Upper lobe of left lung (tissue), 6 donors: ENCODE results near the gene MSI2. TPM values are rescaled to one million over a fixed set of nuclear protein-coding genes. Genes with fewer than 3 reads are reported as not detected.

Source experiments
- ATAC-seq, 2 donors: fragments of 200-7000 bp; cut with Tn5 transposase; one replicate each; pipeline ENCODE4 v1.9.1; 2022; ENCODE audit warnings: mild to moderate bottlenecking in 2 of 2, moderate library complexity in 2 of 2; ENCODE audit not compliant: low FRiP score in 2 of 2
- DNase-seq, 2 donors: peaks; one replicate each; pipeline ENCODE4 v3.0.0-alpha.2; 2019 to 2020
- H3K27ac ChIP-seq, 4 donors: fragments of 200-600 bp; sonication (generic); one replicate each; pipeline ENCODE4 v1.5.1; 2016 to 2019
- H3K27me3 ChIP-seq, 4 donors: fragments of 200-600 bp; sonication (generic); one replicate each; pipeline ENCODE4 v1.5.1; 2017 to 2019
- H3K36me3 ChIP-seq, 4 donors: fragments of 200-600 bp; sonication (generic); one replicate each; pipeline ENCODE4 v1.5.1; 2016 to 2019
- H3K4me1 ChIP-seq, 4 donors: fragments of 200-600 bp; sonication (generic); one replicate each; pipeline ENCODE4 v1.5.1; 2018 to 2019
- H3K4me3 ChIP-seq, 4 donors: fragments of 200-600 bp; sonication (generic); one replicate each; pipeline ENCODE4 v1.5.1; 2017 to 2019; ENCODE audit warnings: mild to moderate bottlenecking in 2 of 4, moderate library complexity in 1 of 4
- H3K9me3 ChIP-seq, 4 donors: fragments of 200-600 bp; sonication (generic); one replicate each; pipeline ENCODE4 v1.5.1; 2018 to 2019
- CTCF ChIP-seq, 6 experiments: fragments of 450-650 bp in 4 of 6; fragments of 200-600 bp in 2 of 6; sonication (generic) in 2 of 6; IDR thresholded peaks; one replicate each; pipeline ENCODE4 v1.5.1; 2016 to 2019; ENCODE audit warnings: antibody characterized with exemption in 6 of 6
- EP300 ChIP-seq, 4 donors: sonication (generic); formaldehyde crosslinking; IDR thresholded peaks; one replicate each; pipeline ENCODE4 v1.5.1; 2017; ENCODE audit warnings: antibody characterized with exemption in 4 of 4, control low read depth in 2 of 4
- POLR2A ChIP-seq, 4 donors: fragments of 450-650 bp; IDR thresholded peaks; one replicate each; pipeline ENCODE4 v1.5.1; 2016 to 2017; ENCODE audit warnings: antibody characterized with exemption in 4 of 4, mild to moderate bottlenecking in 2 of 4
- POLR2AphosphoS5 ChIP-seq, 2 donors: sonication (generic); formaldehyde crosslinking; IDR thresholded peaks; one replicate each; pipeline ENCODE4 v1.5.1; 2017; ENCODE audit warnings: antibody characterized with exemption in 2 of 2
- WGBS, 2 donors: methylation state at CpG; one replicate each; pipeline ENCODE4 v1.1.5; 2017 to 2018; 5-methylcytosine and 5-hydroxymethylcytosine counted together
- total RNA-seq, 6 donors: library from RNA; depleted of rRNA in 4 of 6; stranded (reverse); fragments of >200 nt in 4 of 6; gene quantifications; one replicate each; pipeline versions ENCODE4 v1.1.0 to v1.2.1, GENCODE V29; 2016 to 2021
- donor health status: DM: no; HTN: no; CAD: no; lungs with moderate emphysema.
- donor health status: DM: no; HTN: yes; CAD: no; lungs with severe emphysema.

The MSI2 gene
- total RNA-seq, 6 donors from 2014 or later: 20.1 to 44.0 (median 32.2) TPM

- H3K27ac ChIP-seq: no peak overlapping the region
- WGBS, 2 donors: 88 to 97% methylated on average over 4 of the region's 4 CpGs
- H3K4me1 ChIP-seq: peaks cover 0 to 10% (median 5%) of the 10 kb centered on the region in 4 donors
- ATAC-seq (no peak), DNase-seq (no peak)
- H3K27me3 ChIP-seq: no peaks in the 10 kb centered on the region
- H3K36me3 ChIP-seq: peaks cover 0 to 5% (median 2%) of the 10 kb centered on the region in 4 donors
- H3K4me3 ChIP-seq: no peak overlapping the region
- no peaks in the 10 kb centered on the region for H3K9me3 ChIP-seq
- TF ChIP-seq POLR2AphosphoS5 (IDR thresholded peaks at IDR 0.05) (no peak), CTCF (IDR thresholded peaks at IDR 0.05) (no peak)
These were observed 416.6 kb downstream of the MSI2 start for GRCh38 chr17:57672971-57673370.

- peaks cover 0 to 5% (median 2%) of the 10 kb centered on the region in 4 donors for H3K36me3 ChIP-seq
- H3K27me3 ChIP-seq: no peaks in the 10 kb centered on the region
- DNase-seq: peak in 1 of 2 donors; percentile 83
- no peak overlapping the region for H3K4me3 ChIP-seq
- no peak for ATAC-seq
- H3K27ac ChIP-seq: no peak overlapping the region
- no peak for TF ChIP-seq POLR2AphosphoS5 (IDR thresholded peaks at IDR 0.05)
- TF ChIP-seq EP300 (IDR thresholded peaks at IDR 0.05): no peak
- no peak for TF ChIP-seq POLR2A (IDR thresholded peaks at IDR 0.05)
- TF ChIP-seq CTCF (IDR thresholded peaks at IDR 0.05): no peak
- 96 to 97% methylated on average over 19 to 22 of the region's 22 CpGs for WGBS, 2 donors
- no peaks in the 10 kb centered on the region for H3K9me3 ChIP-seq
- H3K4me1 ChIP-seq: peaks cover 0 to 10% (median 5%) of the 10 kb centered on the region in 4 donors
These were observed 418.6 kb downstream of the MSI2 start for GRCh38 chr17:57674894-57675293.

GRCh38 chr17:57675427-57676387, 419.4 kb downstream of the MSI2 start:
- ATAC-seq (peak in 1 of 2 donors; percentile 56), DNase-seq (peak in 1 of 2 donors; percentile 45)
- TF ChIP-seq CTCF (IDR thresholded peaks at IDR 0.05): no peak
- no peak for TF ChIP-seq POLR2AphosphoS5 (IDR thresholded peaks at IDR 0.05)
- no peak for TF ChIP-seq EP300 (IDR thresholded peaks at IDR 0.05)
- TF ChIP-seq POLR2A (IDR thresholded peaks at IDR 0.05): no peak
- H3K27me3 ChIP-seq: no peaks in the 10 kb centered on the region
- WGBS, 2 donors: 96 to 97% methylated on average over 24 of the region's 24 CpGs
- H3K27ac ChIP-seq: no peak overlapping the region
- peaks cover 0 to 10% (median 5%) of the 10 kb centered on the region in 4 donors for H3K4me1 ChIP-seq
- H3K4me3 ChIP-seq: no peak overlapping the region
- H3K9me3 ChIP-seq: no peaks in the 10 kb centered on the region
- H3K36me3 ChIP-seq: peaks cover 0 to 5% (median 2%) of the 10 kb centered on the region in 4 donors

- ATAC-seq: no peak
- no peaks in the 10 kb centered on the region for H3K27me3 ChIP-seq
- H3K9me3 ChIP-seq: no peaks in the 10 kb centered on the region
- H3K4me1 ChIP-seq: peaks cover 0 to 7% (median 5%) of the 10 kb centered on the region in 4 donors
- peaks cover 0 to 5% (median 2%) of the 10 kb centered on the region in 4 donors for H3K36me3 ChIP-seq
- 91 to 94% methylated on average over 6 to 7 of the region's 7 CpGs for WGBS, 2 donors
- TF ChIP-seq CTCF (IDR thresholded peaks at IDR 0.05): no peak
- no peak for TF ChIP-seq EP300 (IDR thresholded peaks at IDR 0.05)
- no peak for TF ChIP-seq POLR2A (IDR thresholded peaks at IDR 0.05)
- no peak for TF ChIP-seq POLR2AphosphoS5 (IDR thresholded peaks at IDR 0.05)
- H3K4me3 ChIP-seq: no peak overlapping the region
- no peak overlapping the region for H3K27ac ChIP-seq
- no peak for DNase-seq
These were observed 420.2 kb downstream of the MSI2 start for GRCh38 chr17:57676543-57676942.
